Transverse colon (tissue), 4 donors: ENCODE data around the gene TAMALIN. TPM values are rescaled to one million over a fixed set of nuclear protein-coding genes. Genes with fewer than 3 reads are reported as not detected.

Source experiments
- DNase-seq: peaks from one replicate; pipeline ENCODE4 v3.0.0-alpha.2; 2019
- H3K27ac ChIP-seq, 4 donors: fragments of 200-600 bp; sonication (generic); 2 replicates each; pipeline ENCODE4 v1.5.1; 2016 to 2018; ENCODE audit warnings: inconsistent platforms in 4 of 4
- H3K27me3 ChIP-seq: fragments of 200-600 bp; sonication (generic); 2 replicates; pipeline ENCODE4 v1.5.1; 2017; ENCODE audit warnings: inconsistent platforms
- H3K36me3 ChIP-seq, 4 donors: fragments of 200-600 bp; sonication (generic); 2 replicates each; pipeline ENCODE4 v1.5.1; 2017 to 2019; ENCODE audit warnings: inconsistent platforms in 4 of 4
- H3K4me1 ChIP-seq, 4 donors: fragments of 200-600 bp; sonication (generic); 2 replicates each; pipeline ENCODE4 v1.5.1; 2017 to 2020; ENCODE audit warnings: inconsistent platforms in 4 of 4
- H3K4me3 ChIP-seq, 4 donors: fragments of 200-600 bp; sonication (generic); 1 replicate in 1 of 4; 2 replicates in 3 of 4; pipeline versions ENCODE4 v1.5.1 to v1.6.1; 2017 to 2019; ENCODE audit warnings: inconsistent platforms in 4 of 4
- H3K9me3 ChIP-seq, 2 donors: fragments of 200-600 bp; sonication (generic); 2 replicates each; pipeline ENCODE4 v1.5.1; 2017 to 2019; ENCODE audit warnings: inconsistent platforms in 2 of 2
- CTCF ChIP-seq, 5 experiments: fragments of 200-600 bp in 3 of 5; fragments of 450-650 bp in 2 of 5; sonication (generic) in 3 of 5; IDR thresholded peaks; 1 replicate in 2 of 5; 2 replicates in 3 of 5; pipeline ENCODE4 v1.5.1; 2016 to 2017; ENCODE audit warnings: antibody characterized with exemption in 5 of 5, inconsistent platforms in 3 of 5, mild to moderate bottlenecking in 2 of 5, moderate library complexity in 1 of 5
- EP300 ChIP-seq: sonication (generic); formaldehyde crosslinking; IDR thresholded peaks from one replicate; pipeline ENCODE4 v1.6.1; 2017; ENCODE audit warnings: antibody characterized with exemption, low read depth
- POLR2A ChIP-seq: fragments of 450-650 bp; IDR thresholded peaks from one replicate; pipeline ENCODE4 v1.6.1; 2016; ENCODE audit warnings: antibody characterized with exemption, mild to moderate bottlenecking, moderate library complexity
- POLR2AphosphoS5 ChIP-seq, 3 donors: sonication (generic); formaldehyde crosslinking; IDR thresholded peaks; one replicate each; pipeline ENCODE4 v1.6.1; 2016; ENCODE audit warnings: antibody characterized with exemption in 3 of 3
- WGBS, 2 donors: methylation state at CpG; one replicate each; pipeline ENCODE4 v1.1.5; 2018; ENCODE audit warnings: low coverage in 1 of 2; 5-methylcytosine and 5-hydroxymethylcytosine counted together
- in situ Hi-C, 4 donors: fragments of 200-750 bp; cut with MboI; loops; one replicate each; pipeline versions ENCODE4 v1.15.0 to v1.15.1; 2017; ENCODE audit warnings: low sequenced_read_pairs in 3 of 4, low pct_ligation_motif_present in 1 of 4, low pct_unique_long_range_greater_than_20kb in 1 of 4
- intact Hi-C: fragments of 100-400 bp; cut with DNase I; formaldehyde crosslinking; loops from one replicate; pipeline ENCODE4 v1.15.1; 2023; ENCODE audit warnings: low total_unique reads
- total RNA-seq, 4 donors: library from RNA; depleted of rRNA; stranded (reverse); fragments of >200 nt; gene quantifications; one replicate each; pipeline ENCODE4 v1.1.0, GENCODE V29; 2016

Gene TAMALIN
- total RNA-seq, 4 donors from 2014 or later: 5.9 to 20.6 (median 9.7) TPM

GRCh38 chr12:52052468-52053186, 45.9 kb downstream of the TAMALIN start:
- Histone ChIP-seq H3K4me3 (peak overlapping the region; percentile 8 to 67 (median 52)), H3K27ac (peak overlapping the region; percentile 91 to 98 (median 94)), H3K36me3 (peaks cover 0 to 4% (median 0%) of the 10 kb centered on the region in 4 donors), H3K9me3 (no peaks in the 10 kb centered on the region), H3K27me3 (no peaks in the 10 kb centered on the region), H3K4me1 (peaks cover 23 to 34% (median 30%) of the 10 kb centered on the region in 4 donors)
- in situ Hi-C loops (no loop called here), intact Hi-C loops (no loop called here)
- TF ChIP-seq POLR2A: peak; percentile 51
- TF ChIP-seq POLR2AphosphoS5 (IDR thresholded peaks at IDR 0.05): peak in 2 of 3 donors; percentile 60 to 82
- TF ChIP-seq EP300: no peak
- peak; percentile 71 for DNase-seq
- WGBS, 2 donors: 42% methylated on average over 4 of the region's 7 CpGs; no CpG with 5 or more reads in 1 of the 2 donors

DNA sequence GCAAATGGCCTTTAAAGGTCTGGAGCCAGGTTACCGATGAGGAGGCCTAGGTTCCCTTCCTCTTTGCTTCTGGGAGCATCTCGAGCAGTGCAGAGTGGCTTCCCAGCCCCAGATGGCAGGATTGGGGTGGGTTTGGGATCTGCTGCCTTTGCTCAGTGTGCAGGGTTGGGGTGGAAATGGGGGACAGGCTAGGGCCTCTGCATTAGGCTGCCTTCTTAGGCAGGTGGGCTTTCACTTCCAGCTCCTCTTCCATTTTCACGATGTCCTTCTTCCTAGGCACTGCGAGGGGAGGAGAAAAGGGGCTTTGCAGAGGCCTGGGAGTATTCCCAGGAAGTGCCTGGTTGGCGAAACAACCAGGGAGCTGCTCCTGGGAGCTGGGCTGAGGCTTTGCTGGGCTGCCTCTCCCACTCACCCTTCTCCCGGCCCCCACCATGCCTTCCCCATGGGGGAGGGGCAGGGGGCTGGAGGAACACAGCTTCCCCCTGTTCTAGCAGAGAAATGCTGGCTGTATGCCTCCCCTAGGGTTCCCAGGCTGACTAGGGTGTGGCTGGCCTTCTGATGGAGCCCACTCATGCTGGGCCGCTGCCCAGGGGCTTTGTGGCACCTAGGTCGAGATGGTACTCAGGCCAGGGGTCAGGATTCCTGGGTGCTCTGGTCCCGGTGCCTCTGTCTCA, 46.9 kb downstream of the TAMALIN start:
- intact Hi-C loops (no loop called here), in situ Hi-C loops (no loop called here)
- H3K4me3 ChIP-seq: peak overlapping the region in 3 of 4 donors; percentile 44 to 67 (median 60)
- 73% methylated on average over 9 of the region's 9 CpGs; no CpG with 5 or more reads in 1 of the 2 donors for WGBS, 2 donors
- TF ChIP-seq POLR2AphosphoS5 (IDR thresholded peaks at IDR 0.05): peak in 2 of 3 donors; percentile 8 to 70
- no peak for TF ChIP-seq EP300
- H3K27me3 ChIP-seq: no peaks in the 10 kb centered on the region
- H3K36me3 ChIP-seq: peaks cover 0 to 4% (median 0%) of the 10 kb centered on the region in 4 donors
- H3K9me3 ChIP-seq: no peaks in the 10 kb centered on the region
- DNase-seq: peak; percentile 57
- H3K27ac ChIP-seq: peak overlapping the region; percentile 91 to 98 (median 94)
- H3K4me1 ChIP-seq: peaks cover 23 to 34% (median 30%) of the 10 kb centered on the region in 4 donors

DNA sequence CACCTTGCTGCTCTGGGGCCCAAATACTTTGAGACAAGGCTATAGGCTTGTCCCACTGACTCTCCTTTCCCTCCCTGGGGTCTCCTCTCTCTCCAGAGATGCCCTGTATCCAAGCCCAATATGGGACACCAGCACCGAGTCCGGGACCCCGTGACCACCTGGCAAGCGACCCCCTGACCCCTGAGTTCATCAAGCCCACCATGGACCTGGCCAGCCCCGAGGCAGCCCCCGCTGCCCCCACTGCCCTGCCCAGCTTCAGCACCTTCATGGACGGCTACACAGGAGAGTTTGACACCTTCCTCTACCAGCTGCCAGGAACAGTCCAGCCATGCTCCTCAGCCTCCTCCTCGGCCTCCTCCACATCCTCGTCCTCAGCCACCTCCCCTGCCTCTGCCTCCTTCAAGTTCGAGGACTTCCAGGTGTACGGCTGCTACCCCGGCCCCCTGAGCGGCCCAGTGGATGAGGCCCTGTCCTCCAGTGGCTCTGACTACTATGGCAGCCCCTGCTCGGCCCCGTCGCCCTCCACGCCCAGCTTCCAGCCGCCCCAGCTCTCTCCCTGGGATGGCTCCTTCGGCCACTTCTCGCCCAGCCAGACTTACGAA, 47.6 kb downstream of the TAMALIN start:
- DNase-seq: peak; percentile 58
- Histone ChIP-seq H3K9me3 (no peaks in the 10 kb centered on the region), H3K4me1 (peaks cover 23 to 34% (median 30%) of the 10 kb centered on the region in 4 donors), H3K27ac (peak overlapping the region; percentile 91 to 98 (median 94)), H3K4me3 (peak overlapping the region in 1 of 4 donors; percentile 67), H3K36me3 (peaks cover 0 to 4% (median 0%) of the 10 kb centered on the region in 4 donors), H3K27me3 (no peaks in the 10 kb centered on the region)
- WGBS, 2 donors: 94% methylated on average over 21 of the region's 21 CpGs; no CpG with 5 or more reads in 1 of the 2 donors
- TF ChIP-seq POLR2A (peak; percentile 8), POLR2AphosphoS5 (IDR thresholded peaks at IDR 0.05) (peak in 2 of 3 donors; percentile 19 to 64), CTCF (IDR thresholded peaks at IDR 0.05) (no peak)
- in situ Hi-C loops: no loop called here
- intact Hi-C loops: no loop called here

DNA sequence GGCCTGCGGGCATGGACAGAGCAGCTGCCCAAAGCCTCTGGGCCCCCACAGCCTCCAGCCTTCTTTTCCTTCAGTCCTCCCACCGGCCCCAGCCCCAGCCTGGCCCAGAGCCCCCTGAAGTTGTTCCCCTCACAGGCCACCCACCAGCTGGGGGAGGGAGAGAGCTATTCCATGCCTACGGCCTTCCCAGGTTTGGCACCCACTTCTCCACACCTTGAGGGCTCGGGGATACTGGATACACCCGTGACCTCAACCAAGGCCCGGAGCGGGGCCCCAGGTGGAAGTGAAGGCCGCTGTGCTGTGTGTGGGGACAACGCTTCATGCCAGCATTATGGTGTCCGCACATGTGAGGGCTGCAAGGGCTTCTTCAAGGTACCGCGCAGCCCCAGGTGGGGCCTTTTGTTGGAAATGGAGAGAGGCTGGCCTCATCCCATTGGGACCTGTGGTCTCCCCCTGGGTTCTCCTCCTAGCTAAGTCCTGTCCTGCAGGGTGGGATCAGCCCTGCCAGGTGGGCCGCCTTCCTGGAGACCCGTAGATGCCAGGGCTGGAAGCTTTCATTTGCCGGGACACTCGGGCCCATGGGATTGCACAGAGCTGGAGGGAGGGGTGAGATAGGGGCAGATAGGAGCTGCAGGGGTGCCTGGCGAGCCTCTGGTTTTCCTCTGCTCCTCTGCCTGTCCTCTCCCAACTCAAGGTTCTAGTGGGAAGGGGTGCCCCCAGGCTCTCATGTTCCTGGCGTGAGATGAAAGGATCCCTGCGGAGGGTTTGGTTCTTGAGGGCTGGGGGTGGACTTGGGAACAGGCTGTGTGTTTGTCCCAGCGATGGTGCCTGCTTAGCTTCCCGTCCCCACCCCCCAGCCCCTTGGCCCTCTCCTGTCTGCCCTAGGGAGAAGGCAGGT, 48.3 kb downstream of the TAMALIN start:
- Histone ChIP-seq H3K36me3 (peaks cover 0 to 4% (median 0%) of the 10 kb centered on the region in 4 donors), H3K4me1 (peaks cover 19 to 29% (median 25%) of the 10 kb centered on the region in 4 donors), H3K27me3 (no peaks in the 10 kb centered on the region), H3K4me3 (no peak overlapping the region), H3K9me3 (no peaks in the 10 kb centered on the region), H3K27ac (peak overlapping the region; percentile 4 to 98 (median 94))
- TF ChIP-seq POLR2AphosphoS5 (IDR thresholded peaks at IDR 0.05) (peak in 2 of 3 donors; percentile 11 to 75), CTCF (IDR thresholded peaks at IDR 0.05) (no peak)
- intact Hi-C loops (no loop called here), in situ Hi-C loops (no loop called here)
- peak; percentile 36 for DNase-seq
- WGBS, 2 donors: 92% methylated on average over 18 of the region's 21 CpGs; no CpG with 5 or more reads in 1 of the 2 donors
